Smooth muscle cell (in vitro differentiated cells): Measurements from ENCODE around the gene KATNA1. TPM values are rescaled to one million over a fixed set of nuclear protein-coding genes. Genes with fewer than 3 reads are reported as not detected.
A peak's percentile ranks its signal among the peaks of the same experiment; 100 is the strongest.

Experiments used
- DNase-seq: peaks from one replicate; lab custom pipeline; 2025; ENCODE audit not compliant: unreplicated experiment; lab: John Stamatoyannopoulos, UW
- H2AFZ ChIP-seq: fragments of 200-600 bp; sonication (generic); 2 replicates; pipeline ENCODE4 v1.6.0; 2016; ENCODE audit warnings: antibody characterized with exemption, low read depth, mild to moderate bottlenecking
- H3F3A ChIP-seq: fragments of 200-600 bp; sonication (generic); 2 replicates; pipeline ENCODE4 v1.6.0; 2017; ENCODE audit warnings: antibody characterized with exemption, low read depth
- H3K27ac ChIP-seq: fragments of 200-600 bp; sonication (generic); 2 replicates; pipeline ENCODE4 v1.5.1; 2016; ENCODE audit warnings: low read depth, mild to moderate bottlenecking
- H3K27me3 ChIP-seq: fragments of 200-600 bp; sonication (generic); 2 replicates; pipeline ENCODE4 v1.6.1; 2016; ENCODE audit warnings: low read depth, mild to moderate bottlenecking
- H3K36me3 ChIP-seq: fragments of 200-600 bp; sonication (generic); 2 replicates; pipeline ENCODE4 v1.5.1; 2016; ENCODE audit warnings: low read depth
- H3K4me1 ChIP-seq: fragments of 200-600 bp; sonication (generic); 2 replicates; pipeline ENCODE4 v1.5.1; 2016; ENCODE audit warnings: low read depth
- H3K4me2 ChIP-seq: fragments of 200-600 bp; sonication (generic); 2 replicates; pipeline ENCODE4 v1.6.0; 2016; ENCODE audit warnings: mild to moderate bottlenecking
- H3K4me3 ChIP-seq: fragments of 200-600 bp; sonication (generic); 2 replicates; pipeline ENCODE4 v1.5.1; 2016; ENCODE audit warnings: mild to moderate bottlenecking
- H3K79me2 ChIP-seq: fragments of 200-600 bp; sonication (generic); 2 replicates; pipeline ENCODE4 v1.6.0; 2016; ENCODE audit warnings: low read depth, mild to moderate bottlenecking
- H3K9ac ChIP-seq: fragments of 200-600 bp; sonication (generic); 2 replicates; pipeline ENCODE4 v1.6.0; 2016; ENCODE audit warnings: low read depth
- H3K9me3 ChIP-seq: fragments of 200-600 bp; sonication (generic); replicated peaks from 2 replicates; pipeline ENCODE4 v1.5.1; 2016; ENCODE audit warnings: low read depth
- H4K20me1 ChIP-seq: fragments of 200-600 bp; sonication (generic); 2 replicates; pipeline ENCODE4 v1.6.0; 2016; ENCODE audit warnings: low read depth
- CTCF ChIP-seq: fragments of 200-600 bp; sonication (generic); IDR thresholded peaks from 2 replicates; pipeline ENCODE4 v1.5.1; 2017; ENCODE audit warnings: borderline replicate concordance, mild to moderate bottlenecking, antibody characterized with exemption; ENCODE audit not compliant: insufficient read depth, poor library complexity, severe bottlenecking
- WGBS: methylation state at CpG from one replicate; pipeline ENCODE4 v1.1.7; 2016; ENCODE audit warnings: low lambda C conversion rate; 5-methylcytosine and 5-hydroxymethylcytosine counted together
- polyA plus RNA-seq: library from polyadenylated mRNA; unstranded; fragments of >200 nt; fragmentation: Nextera tagmentation; extraction: Ambion mirVana; gene quantifications from 2 replicates; pipeline ENCODE4 v1.2.1, GENCODE V29; 2016
- total RNA-seq: library from RNA; depleted of rRNA; stranded (reverse); fragments of >200 nt; gene quantifications from 2 replicates; pipeline ENCODE4 v1.2.3, GENCODE V29; 2014

The KATNA1 gene
- total RNA-seq (24.6 and 27.7 TPM in 2 replicates), polyA plus RNA-seq (17.8 and 20.7 TPM in 2 replicates)

GRCh38 chr6:149648148-149649145, at the start of gene KATNA1:
Gene KATNA1 (minus strand): TSS chr6:149648714. CDS start chr6:149638547, 10,167 bp downstream.
- Histone ChIP-seq H3K36me3 (no peaks in the 10 kb centered on the region), H3K9ac (peak within 1 kb of the TSS; percentile 46), H4K20me1 (peaks cover 31% of the 10 kb centered on the region), H2AFZ (peak within 1 kb of the TSS; percentile 88), H3F3A (no peaks in the 10 kb centered on the region), H3K9me3 (no peaks in the 10 kb centered on the region), H3K4me3 (peak within 1 kb of the TSS; percentile 88), H3K27ac (peak within 1 kb of the TSS; percentile 30), H3K4me1 (peaks cover 8% of the 10 kb centered on the region), H3K79me2 (peaks cover 44% of the 10 kb centered on the region), H3K4me2 (peak within 1 kb of the TSS; percentile 95), H3K27me3 (no peaks in the 10 kb centered on the region)
- WGBS: 2% methylated on average over 64 of the region's 69 CpGs
- DNase-seq: peak; percentile 42
- no peak for TF ChIP-seq CTCF

GRCh38 chr6:149698175-149698574, 49.7 kb upstream of the KATNA1 start:
- no peak for TF ChIP-seq CTCF
- no peaks in the 10 kb centered on the region for H3K27me3 ChIP-seq
- H3K9me3 ChIP-seq: no peaks in the 10 kb centered on the region
- no peaks in the 10 kb centered on the region for H3F3A ChIP-seq
- H3K4me3 ChIP-seq: no peak overlapping the region
- 100% methylated on average over 2 of the region's 2 CpGs for WGBS
- peaks cover 95% of the 10 kb centered on the region for H4K20me1 ChIP-seq
- no peak overlapping the region for H3K9ac ChIP-seq
- no peak for DNase-seq
- no peak overlapping the region for H3K27ac ChIP-seq
- no peaks in the 10 kb centered on the region for H3K4me1 ChIP-seq
- H3K36me3 ChIP-seq: peaks cover 7% of the 10 kb centered on the region
- H3K79me2 ChIP-seq: peaks cover 98% of the 10 kb centered on the region
- no peak overlapping the region for H3K4me2 ChIP-seq
- no peak overlapping the region for H2AFZ ChIP-seq

- Histone ChIP-seq H3K27ac (no peak overlapping the region), H4K20me1 (peaks cover 90% of the 10 kb centered on the region), H3K9ac (no peak overlapping the region), H2AFZ (no peak overlapping the region), H3K4me2 (no peak overlapping the region), H3K9me3 (no peaks in the 10 kb centered on the region), H3K4me3 (no peak overlapping the region), H3K36me3 (peaks cover 7% of the 10 kb centered on the region), H3K4me1 (no peaks in the 10 kb centered on the region), H3F3A (no peaks in the 10 kb centered on the region), H3K79me2 (peaks cover 96% of the 10 kb centered on the region), H3K27me3 (no peaks in the 10 kb centered on the region)
- no peak for TF ChIP-seq CTCF
- 70% methylated on average over 1 of the region's 1 CpG for WGBS
- no peak for DNase-seq
Measured at GRCh38 chr6:149696901-149697300, 48.4 kb upstream of the KATNA1 start.

GRCh38 chr6:149694921-149695320, 46.4 kb upstream of the KATNA1 start:
- peaks cover 79% of the 10 kb centered on the region for H4K20me1 ChIP-seq
- no peak for DNase-seq
- H3K9ac ChIP-seq: no peak overlapping the region
- H2AFZ ChIP-seq: no peak overlapping the region
- H3K4me2 ChIP-seq: no peak overlapping the region
- no peak for TF ChIP-seq CTCF
- H3K79me2 ChIP-seq: peaks cover 93% of the 10 kb centered on the region
- H3K9me3 ChIP-seq: no peaks in the 10 kb centered on the region
- WGBS: 94% methylated on average over 2 of the region's 2 CpGs
- no peaks in the 10 kb centered on the region for H3F3A ChIP-seq
- H3K4me3 ChIP-seq: no peak overlapping the region
- H3K27ac ChIP-seq: no peak overlapping the region
- peaks cover 7% of the 10 kb centered on the region for H3K36me3 ChIP-seq
- H3K4me1 ChIP-seq: no peaks in the 10 kb centered on the region
- H3K27me3 ChIP-seq: no peaks in the 10 kb centered on the region
